HEK293T (cell line): Measurements from ENCODE around the gene PLAGL1.
"Not testable (repeated sequence)": the region's sequence is repeated elsewhere in the genome, so short reads cannot be mapped to it uniquely, and the experiment has no call there.

ENCODE experiments used
- CTCF ChIA-PET: fragments of 350-600 bp; formaldehyde crosslinking; extraction: SDS; loops from one replicate; lab custom pipeline; 2021; ENCODE audit warnings: antibody characterized with exemption, inconsistent platforms; lab: Yijun Ruan, JAX
- POLR2A ChIA-PET: fragments of 350-600 bp; formaldehyde crosslinking; extraction: SDS; loops from one replicate; lab custom pipeline; 2020; ENCODE audit warnings: antibody characterized with exemption, inconsistent platforms; lab: Yijun Ruan, JAX
- DNase-seq: peaks from one replicate; pipeline ENCODE4 v3.0.0; 2012; ENCODE audit warnings: mixed read lengths; ENCODE audit errors: extremely low spot score
- ARNT ChIP-seq: fragments of 450-650 bp; IDR thresholded peaks from 2 replicates; pipeline ENCODE4 v1.6.1; 2017; ENCODE audit warnings: mild to moderate bottlenecking
- BHLHE40 ChIP-seq: fragments of 450-650 bp; IDR thresholded peaks from 2 replicates; pipeline ENCODE4 v1.6.1; 2016; ENCODE audit warnings: mild to moderate bottlenecking, moderate library complexity, borderline replicate concordance
- CTBP1 ChIP-seq: fragments of 450-650 bp; IDR thresholded peaks from 2 replicates; pipeline ENCODE4 v1.6.1; 2016; ENCODE audit warnings: borderline replicate concordance
- ELF4 ChIP-seq: fragments of 450-650 bp; IDR thresholded peaks from 2 replicates; pipeline ENCODE4 v1.6.1; 2017; ENCODE audit warnings: antibody characterized with exemption
- FOXA1 ChIP-seq: fragments of 450-650 bp; IDR thresholded peaks from 2 replicates; pipeline ENCODE4 v1.6.1; 2016; ENCODE audit warnings: mild to moderate bottlenecking
- FOXK2 ChIP-seq: fragments of 450-650 bp; IDR thresholded peaks from 2 replicates; pipeline ENCODE4 v1.6.1; 2016; ENCODE audit warnings: mild to moderate bottlenecking
- FOXM1 ChIP-seq: fragments of 450-650 bp; IDR thresholded peaks from 2 replicates; pipeline ENCODE4 v1.6.1; 2017; ENCODE audit warnings: mild to moderate bottlenecking, borderline replicate concordance
- HDGF ChIP-seq: fragments of 450-650 bp; IDR thresholded peaks from 2 replicates; pipeline ENCODE4 v1.6.1; 2017; ENCODE audit warnings: antibody characterized with exemption, borderline replicate concordance
- L3MBTL2 ChIP-seq: fragments of 450-650 bp; conservative IDR thresholded peaks from 2 replicates; pipeline ENCODE4 v1.6.1; 2016; ENCODE audit warnings: mild to moderate bottlenecking
- LEF1 ChIP-seq: fragments of 450-650 bp; IDR thresholded peaks from 2 replicates; pipeline ENCODE4 v1.6.1; 2017; ENCODE audit warnings: mild to moderate bottlenecking, borderline replicate concordance
- NFRKB ChIP-seq: fragments of 450-650 bp; IDR thresholded peaks from 2 replicates; pipeline ENCODE4 v1.6.1; 2016; ENCODE audit warnings: mild to moderate bottlenecking, moderate library complexity
- PKNOX1 ChIP-seq: fragments of 450-650 bp; IDR thresholded peaks from 2 replicates; pipeline ENCODE4 v1.6.1; 2016
- SP1 ChIP-seq: fragments of 450-650 bp; IDR thresholded peaks from 2 replicates; pipeline ENCODE4 v1.6.1; 2017
- SUZ12 ChIP-seq: fragments of 450-650 bp; IDR thresholded peaks from 2 replicates; pipeline ENCODE4 v1.6.1; 2016; ENCODE audit warnings: mild to moderate bottlenecking
- TARDBP ChIP-seq: fragments of 450-650 bp; IDR thresholded peaks from 2 replicates; pipeline ENCODE4 v1.6.1; 2016
- ZNF384 ChIP-seq: fragments of 450-650 bp; IDR thresholded peaks from 2 replicates; pipeline ENCODE4 v1.6.1; 2016

Gene PLAGL1

GRCh38 chr6:144047688-144048087, 39.6 kb upstream of the PLAGL1 start:
- ChIA-PET CTCF (no interaction called here), POLR2A (no interaction called here)
- TF ChIP-seq ZNF384, result no peak
- no peak for TF ChIP-seq SP1
- TF ChIP-seq FOXK2, result no peak
- no peak for TF ChIP-seq SUZ12
- no peak for TF ChIP-seq ARNT
- no peak for DNase-seq

GRCh38 chr6:144046672-144047071, 38.6 kb upstream of the PLAGL1 start:
- POLR2A ChIA-PET, DNase-seq, CTCF ChIA-PET: not testable (repeated sequence)

- DNase-seq, CTCF ChIA-PET, POLR2A ChIA-PET: not testable (repeated sequence)
These were observed 36.9 kb upstream of the PLAGL1 start for GRCh38 chr6:144044989-144045388.

GRCh38 chr6:144036835-144037195, 28.8 kb upstream of the PLAGL1 start:
- DNase-seq, result no peak
- ChIA-PET CTCF (interaction anchor here (1.0 kb wide), 1 partner anchor 97 kb away, joined by 3 read pairs; no protein-coding TSS in a partner anchor), POLR2A (no interaction called here)
- TF ChIP-seq L3MBTL2 (no peak), ARNT (no peak), FOXK2 (no peak), SUZ12 (no peak), SP1 (no peak)

- DNase-seq, result peak; percentile 33
- CTCF ChIA-PET, result interaction anchor here (1.0 kb wide), 1 partner anchor 96 kb away, joined by 3 read pairs; no protein-coding TSS in a partner anchor
- POLR2A ChIA-PET, result no interaction called here
- no peak for TF ChIP-seq SUZ12
- no peak for TF ChIP-seq FOXA1
- TF ChIP-seq TARDBP, result no peak
- no peak for TF ChIP-seq ZNF384
- TF ChIP-seq FOXK2, result no peak
- no peak for TF ChIP-seq BHLHE40
- TF ChIP-seq CTBP1, result no peak
- no peak for TF ChIP-seq LEF1
- TF ChIP-seq NFRKB, result no peak
- TF ChIP-seq ARNT, result no peak
- no peak for TF ChIP-seq FOXM1
- no peak for TF ChIP-seq ELF4
These were observed 28.2 kb upstream of the PLAGL1 start for GRCh38 chr6:144036064-144036834.

- ChIA-PET POLR2A (no interaction called here), CTCF (no interaction called here)
- TF ChIP-seq ARNT (no peak), SUZ12 (no peak), FOXM1 (no peak), HDGF (no peak), TARDBP (no peak), NFRKB (no peak), L3MBTL2 (no peak), LEF1 (no peak), ELF4 (no peak), CTBP1 (no peak), BHLHE40 (no peak), ZNF384 (no peak)
- DNase-seq, result no peak
These were observed 27.4 kb upstream of the PLAGL1 start for GRCh38 chr6:144035416-144035815.

- DNase-seq, result no peak
- POLR2A ChIA-PET, result no interaction called here
- CTCF ChIA-PET, result interaction anchor here (1.6 kb wide), 1 partner anchor 458 kb away, joined by 4 read pairs; no protein-coding TSS in a partner anchor
- no peak for TF ChIP-seq ZNF384
- no peak for TF ChIP-seq ARNT
- TF ChIP-seq FOXM1, result no peak
- no peak for TF ChIP-seq SUZ12
- TF ChIP-seq FOXK2, result no peak
- TF ChIP-seq TARDBP, result no peak
- no peak for TF ChIP-seq LEF1
These were observed 26.0 kb upstream of the PLAGL1 start for GRCh38 chr6:144033816-144034735.

- ChIA-PET CTCF (interaction anchor here (0.6 to 1.0 kb wide), 2 partner anchors 88 to 192 kb away, joined by 3 to 4 read pairs; no protein-coding TSS in a partner anchor), POLR2A (no interaction called here)
- DNase-seq, result no peak
- no peak for TF ChIP-seq TARDBP
These were observed 21.4 kb upstream of the PLAGL1 start for GRCh38 chr6:144029452-144029851.

GRCh38 chr6:144027932-144028587, 20.0 kb upstream of the PLAGL1 start:
- POLR2A ChIA-PET, result no interaction called here
- no peak for DNase-seq
- CTCF ChIA-PET, result interaction anchor here (0.9 kb wide), 1 partner anchor 88 kb away, joined by 3 read pairs; no protein-coding TSS in a partner anchor
- TF ChIP-seq ARNT, result no peak
- TF ChIP-seq L3MBTL2, result no peak
- TF ChIP-seq PKNOX1, result peak; percentile 61
- no peak for TF ChIP-seq LEF1
